ENCODE data around the gene GAN. TPM values are rescaled to one million over a fixed set of nuclear protein-coding genes. Genes with fewer than 3 reads are reported as not detected.

Gene GAN
- total RNA-seq, 2 experiments from 2014 or later, result 4.5 to 4.7 TPM

- no peaks in the 10 kb centered on the region for H3K9me3 Mint-ChIP-seq
- intact Hi-C loops (cut with DNase I, micrococcal nuclease), result no loop called here
- H3K27me3 ChIP-seq (ENCODE audit: control insufficient read depth in 1 of 2, insufficient read depth in 2 of 2, low read length in 2 of 2), result peaks cover 0 to 2% of the 10 kb centered on the region in 2 experiments
- H3K9me3 ChIP-seq (ENCODE audit: control insufficient read depth in 1 of 2, insufficient read depth in 1 of 2, low read length in 2 of 2), result peaks cover 0 to 3% of the 10 kb centered on the region in 2 experiments
- ChIA-PET POLR2A (no interaction called here), CTCF (no interaction called here)
- DNase-seq (no peak), ATAC-seq (ENCODE audit: poor library complexity) (no peak)
- TF ChIP-seq CTCF (IDR thresholded peaks at IDR 0.05), result no peak
- H3K27ac ChIP-seq (ENCODE audit: low read depth in 1 of 2, low read length in 2 of 2), result no peak overlapping the region
- no peaks in the 10 kb centered on the region for H3K36me3 Mint-ChIP-seq (ENCODE audit: low read depth)
- no peak overlapping the region for H3K4me3 ChIP-seq (ENCODE audit: low read length)
- H3K36me3 ChIP-seq (ENCODE audit: insufficient read depth, low read length), result no peaks in the 10 kb centered on the region
- no peak overlapping the region for H3K4me3 Mint-ChIP-seq
- H3K4me1 Mint-ChIP-seq (ENCODE audit: low read depth), result no peaks in the 10 kb centered on the region
- H3K27ac Mint-ChIP-seq, result no peak overlapping the region
- no peaks in the 10 kb centered on the region for H3K4me1 ChIP-seq (ENCODE audit: insufficient read depth, low read length)
- no peaks in the 10 kb centered on the region for H3K27me3 Mint-ChIP-seq
Observed at GRCh38 chr16:81265658-81266451, 48.9 kb upstream of the GAN start.

- intact Hi-C loops (cut with DNase I, micrococcal nuclease), result no loop called here
- H3K27me3 Mint-ChIP-seq, result no peaks in the 10 kb centered on the region
- no peaks in the 10 kb centered on the region for H3K36me3 Mint-ChIP-seq (ENCODE audit: low read depth)
- H3K27me3 ChIP-seq (ENCODE audit: control insufficient read depth in 1 of 2, insufficient read depth in 2 of 2, low read length in 2 of 2), result peaks cover 0 to 2% of the 10 kb centered on the region in 2 experiments
- no peaks in the 10 kb centered on the region for H3K4me1 ChIP-seq (ENCODE audit: insufficient read depth, low read length)
- CTCF ChIA-PET, result no interaction called here
- ATAC-seq (ENCODE audit: poor library complexity) (no peak), DNase-seq (no peak)
- no peaks in the 10 kb centered on the region for H3K4me1 Mint-ChIP-seq (ENCODE audit: low read depth)
- TF ChIP-seq CTCF (IDR thresholded peaks at IDR 0.05), result no peak
- H3K4me3 ChIP-seq (ENCODE audit: low read length), result no peak overlapping the region
- POLR2A ChIA-PET, result no interaction called here
- no peaks in the 10 kb centered on the region for H3K9me3 Mint-ChIP-seq
- H3K9me3 ChIP-seq (ENCODE audit: control insufficient read depth in 1 of 2, insufficient read depth in 1 of 2, low read length in 2 of 2), result peaks cover 0 to 3% of the 10 kb centered on the region in 2 experiments
- H3K27ac ChIP-seq (ENCODE audit: low read depth in 1 of 2, low read length in 2 of 2), result no peak overlapping the region
- H3K4me3 Mint-ChIP-seq, result no peak overlapping the region
- H3K27ac Mint-ChIP-seq, result no peak overlapping the region
- no peaks in the 10 kb centered on the region for H3K36me3 ChIP-seq (ENCODE audit: insufficient read depth, low read length)
Observed at GRCh38 chr16:81266680-81267095, 48.1 kb upstream of the GAN start.

- Histone ChIP-seq H3K4me3 (ENCODE audit: low read length) (no peak overlapping the region), H3K36me3 (ENCODE audit: insufficient read depth, low read length) (no peaks in the 10 kb centered on the region), H3K27me3 (ENCODE audit: control insufficient read depth in 1 of 2, insufficient read depth in 2 of 2, low read length in 2 of 2) (peaks cover 0 to 2% of the 10 kb centered on the region in 2 experiments), H3K9me3 (ENCODE audit: control insufficient read depth in 1 of 2, insufficient read depth in 1 of 2, low read length in 2 of 2) (no peaks in the 10 kb centered on the region), H3K27ac (ENCODE audit: low read depth in 1 of 2, low read length in 2 of 2) (no peak overlapping the region), H3K4me1 (ENCODE audit: insufficient read depth, low read length) (no peaks in the 10 kb centered on the region)
- ChIA-PET CTCF (no interaction called here), POLR2A (no interaction called here)
- no peak for TF ChIP-seq CTCF (IDR thresholded peaks at IDR 0.05)
- no peak overlapping the region for H3K27ac Mint-ChIP-seq
- H3K9me3 Mint-ChIP-seq, result no peaks in the 10 kb centered on the region
- intact Hi-C loops (cut with DNase I, micrococcal nuclease), result no loop called here
- H3K27me3 Mint-ChIP-seq, result peaks cover 2% of the 10 kb centered on the region
- no peak for ATAC-seq (ENCODE audit: poor library complexity)
- no peaks in the 10 kb centered on the region for H3K36me3 Mint-ChIP-seq (ENCODE audit: low read depth)
- H3K4me1 Mint-ChIP-seq (ENCODE audit: low read depth), result no peaks in the 10 kb centered on the region
- no peak for DNase-seq
- no peak overlapping the region for H3K4me3 Mint-ChIP-seq
Observed at GRCh38 chr16:81268509-81268908, 46.3 kb upstream of the GAN start.
